WERI-Rb-1 (cell line): Measurements from ENCODE around the gene TMEM39B.

Source experiments
- DNase-seq: peaks from one replicate; pipeline ENCODE4 v3.0.0-alpha.2; 2020
- H3K27ac ChIP-seq: fragments of 250-450 bp; sonication (Bioruptor Pico); 2 replicates; pipeline ENCODE4 v1.5.1; 2020; ENCODE audit warnings: mild to moderate bottlenecking, moderate library complexity
- H3K27me3 ChIP-seq: fragments of 250-450 bp; sonication (Bioruptor Pico); 2 replicates; pipeline ENCODE4 v1.5.1; 2021; ENCODE audit warnings: mild to moderate bottlenecking, low read depth, moderate library complexity; ENCODE audit not compliant: insufficient read depth, severe bottlenecking
- H3K36me3 ChIP-seq: fragments of 250-450 bp; sonication (Bioruptor Pico); 2 replicates; pipeline ENCODE4 v1.5.1; 2020; ENCODE audit warnings: mild to moderate bottlenecking, moderate library complexity
- H3K4me3 ChIP-seq: 2 replicates; pipeline ENCODE4 v1.5.1; 2011; ENCODE audit warnings: low read depth, mild to moderate bottlenecking, control low read depth, low read length
- H3K9me3 ChIP-seq: fragments of 250-450 bp; sonication (Bioruptor Pico); 2 replicates; pipeline ENCODE4 v1.5.1; 2021; ENCODE audit warnings: mild to moderate bottlenecking, moderate library complexity; ENCODE audit not compliant: severe bottlenecking
- TF ChIP-seq, protein P1 (sequence below): IDR thresholded peaks from 2 replicates; pipeline ENCODE4 v1.5.1; 2011; ENCODE audit warnings: low read depth, mild to moderate bottlenecking, control low read depth, inconsistent platforms, low read length

The TMEM39B gene

DNA sequence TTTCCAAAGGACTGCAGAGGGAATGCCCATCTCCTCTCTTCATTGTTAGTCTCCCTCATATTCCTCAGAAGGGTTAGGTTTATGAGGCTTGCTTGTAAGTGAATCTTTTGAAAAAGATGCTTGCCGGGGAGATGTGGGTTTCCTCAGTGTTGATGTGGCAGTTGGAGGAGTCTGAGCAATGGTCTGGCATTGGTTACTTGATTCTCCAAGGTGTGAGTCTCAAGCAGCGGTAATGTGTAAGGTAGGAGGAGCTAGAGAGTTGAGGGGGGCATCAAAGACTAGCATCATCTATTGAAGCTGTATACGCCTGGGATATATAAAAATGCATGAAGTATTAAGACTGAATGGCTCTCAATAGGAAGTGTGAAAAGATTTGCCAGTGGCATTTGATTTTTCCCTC lies 37.6 kb upstream of the TMEM39B start:
- Histone ChIP-seq H3K9me3 (no peaks in the 10 kb centered on the region), H3K27ac (no peak overlapping the region), H3K4me3 (no peak overlapping the region), H3K27me3 (no peaks in the 10 kb centered on the region), H3K36me3 (peaks cover 90% of the 10 kb centered on the region)
- DNase-seq: no peak
- TF ChIP-seq, protein P1, sequence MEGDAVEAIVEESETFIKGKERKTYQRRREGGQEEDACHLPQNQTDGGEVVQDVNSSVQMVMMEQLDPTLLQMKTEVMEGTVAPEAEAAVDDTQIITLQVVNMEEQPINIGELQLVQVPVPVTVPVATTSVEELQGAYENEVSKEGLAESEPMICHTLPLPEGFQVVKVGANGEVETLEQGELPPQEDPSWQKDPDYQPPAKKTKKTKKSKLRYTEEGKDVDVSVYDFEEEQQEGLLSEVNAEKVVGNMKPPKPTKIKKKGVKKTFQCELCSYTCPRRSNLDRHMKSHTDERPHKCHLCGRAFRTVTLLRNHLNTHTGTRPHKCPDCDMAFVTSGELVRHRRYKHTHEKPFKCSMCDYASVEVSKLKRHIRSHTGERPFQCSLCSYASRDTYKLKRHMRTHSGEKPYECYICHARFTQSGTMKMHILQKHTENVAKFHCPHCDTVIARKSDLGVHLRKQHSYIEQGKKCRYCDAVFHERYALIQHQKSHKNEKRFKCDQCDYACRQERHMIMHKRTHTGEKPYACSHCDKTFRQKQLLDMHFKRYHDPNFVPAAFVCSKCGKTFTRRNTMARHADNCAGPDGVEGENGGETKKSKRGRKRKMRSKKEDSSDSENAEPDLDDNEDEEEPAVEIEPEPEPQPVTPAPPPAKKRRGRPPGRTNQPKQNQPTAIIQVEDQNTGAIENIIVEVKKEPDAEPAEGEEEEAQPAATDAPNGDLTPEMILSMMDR: no peak

GRCh38 chr1:32040711-32041110 lies 32.0 kb upstream of the TMEM39B start:
- TF ChIP-seq, protein P1: no peak
- H3K9me3 ChIP-seq: no peaks in the 10 kb centered on the region
- no peak overlapping the region for H3K4me3 ChIP-seq
- DNase-seq: no peak
- peaks cover 72% of the 10 kb centered on the region for H3K36me3 ChIP-seq
- no peak overlapping the region for H3K27ac ChIP-seq
- no peaks in the 10 kb centered on the region for H3K27me3 ChIP-seq

GRCh38 chr1:32042330-32042729 lies 30.4 kb upstream of the TMEM39B start:
- no peak overlapping the region for H3K4me3 ChIP-seq
- peaks cover 57% of the 10 kb centered on the region; the same call in 1 of the 2 replicates for H3K36me3 ChIP-seq

GRCh38 chr1:32044234-32044633 lies 28.5 kb upstream of the TMEM39B start:
- Histone ChIP-seq H3K9me3 (no peaks in the 10 kb centered on the region), H3K36me3 (peaks cover 38% of the 10 kb centered on the region; the same call in 1 of the 2 replicates), H3K27ac (no peak overlapping the region), H3K27me3 (no peaks in the 10 kb centered on the region), H3K4me3 (no peak overlapping the region)
- TF ChIP-seq, protein P1: no peak
- no peak for DNase-seq

More at GRCh38 chr1:32042330-32042729, 30.4 kb upstream of the TMEM39B start:
- DNase-seq: no peak
- Histone ChIP-seq H3K27ac (no peak overlapping the region), H3K9me3 (no peaks in the 10 kb centered on the region), H3K27me3 (no peaks in the 10 kb centered on the region)
- TF ChIP-seq, protein P1: no peak

DNA sequence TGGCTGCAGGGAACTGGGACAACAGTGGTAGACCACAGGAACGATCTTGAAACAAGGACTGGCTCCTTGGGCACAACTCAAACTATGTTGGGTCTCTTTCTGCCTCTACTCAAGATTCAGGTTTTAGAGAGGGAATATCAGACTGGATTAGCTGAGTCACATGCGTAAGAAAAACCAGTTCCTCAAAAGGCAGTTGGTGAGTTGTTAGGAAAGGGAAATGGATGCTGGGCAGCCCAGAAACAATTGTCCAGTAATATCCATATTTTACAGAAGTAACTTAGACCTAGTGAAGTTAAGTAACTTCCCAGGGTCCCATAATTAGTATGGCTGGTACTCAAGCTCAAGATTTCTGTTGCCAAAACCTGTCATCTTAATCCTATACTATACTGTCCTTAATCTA lies 27.0 kb upstream of the TMEM39B start:
- peaks cover 35% of the 10 kb centered on the region for H3K36me3 ChIP-seq
- DNase-seq: no peak
- TF ChIP-seq, protein P1: no peak

GRCh38 chr1:32047701-32048100 lies 25.0 kb upstream of the TMEM39B start:
- Histone ChIP-seq H3K27ac (no peak overlapping the region), H3K27me3 (no peaks in the 10 kb centered on the region), H3K36me3 (peaks cover 35% of the 10 kb centered on the region), H3K4me3 (no peak overlapping the region), H3K9me3 (no peaks in the 10 kb centered on the region)
- TF ChIP-seq, protein P1: no peak
- DNase-seq: no peak

More for the DNA sequence above, 27.0 kb upstream of the TMEM39B start:
- Histone ChIP-seq H3K27me3 (no peaks in the 10 kb centered on the region), H3K27ac (no peak overlapping the region), H3K9me3 (no peaks in the 10 kb centered on the region), H3K4me3 (no peak overlapping the region)
